Activated CD4-positive, alpha-beta T cell treated with anti-CD3 and anti-CD28 coated beads for 4 hours (primary cell): ENCODE measurements around the gene GFOD2.

Experiments used
- DNase-seq, 2 donors: peaks; one replicate each; pipeline ENCODE4 v3.0.0-alpha.2; 2020

Gene GFOD2

GRCh38 chr16:67628216-67628615 lies 90.9 kb downstream of the GFOD2 start:
- no peak for DNase-seq
